GM23248 (cell line): Measurements from ENCODE around the gene EPHA3.

Experiments
- EZH2 ChIP-seq: fragments of 200-600 bp; sonication (generic); IDR thresholded peaks from 2 replicates; pipeline ENCODE4 v1.6.1; 2018; ENCODE audit warnings: antibody characterized with exemption, mild to moderate bottlenecking; ENCODE audit not compliant: insufficient read depth, poor library complexity, severe bottlenecking
- EZH2phosphoT487 ChIP-seq: fragments of 200-600 bp; sonication (generic); IDR thresholded peaks from 2 replicates; pipeline ENCODE4 v1.6.1; 2018; ENCODE audit warnings: antibody characterized with exemption, moderate library complexity, mild to moderate bottlenecking, low read depth; ENCODE audit not compliant: insufficient read depth

- TF ChIP-seq EZH2phosphoT487 (no peak), EZH2 (no peak)
These were observed 30.6 kb downstream of the EPHA3 start for GRCh38 chr3:89138048-89138447.
